PC-9 (cell line): Measurements from ENCODE around the gene SLC38A7. TPM values are rescaled to one million over a fixed set of nuclear protein-coding genes. Genes with fewer than 3 reads are reported as not detected.

Experiments used
- BruUV-seq: library from RNA; stranded (reverse); fragments of 400-500 nt; replicated peaks from 2 replicates; lab custom pipeline; 2021; lab: Mats Ljungman, UMichigan
- CTCF ChIA-PET: fragments of 300-600 bp; sonication (Branson Sonifier 250); formaldehyde crosslinking; loops from one replicate; lab custom pipeline; 2022; ENCODE audit warnings: antibody characterized with exemption; lab: Charles Lee
- POLR2A ChIA-PET: fragments of 300-600 bp; sonication (Branson Sonifier 250); formaldehyde crosslinking; loops from one replicate; lab custom pipeline; 2022; ENCODE audit warnings: antibody characterized with exemption; ENCODE audit not compliant: unreplicated experiment; lab: Charles Lee
- DNase-seq, 2 experiments: peaks; one replicate each; pipeline versions ENCODE4 v3.0.0 to v3.0.0-alpha.2; 2015 to 2022; ENCODE audit warnings: mixed read lengths in 1 of 2
- H2AFZ ChIP-seq: fragments of 200-600 bp; sonication (generic); 2 replicates; pipeline ENCODE4 v1.8.1; 2017; ENCODE audit warnings: antibody characterized with exemption
- H3F3A ChIP-seq: fragments of 200-600 bp; sonication (generic); 2 replicates; pipeline ENCODE4 v1.8.1; 2017; ENCODE audit warnings: antibody characterized with exemption, mild to moderate bottlenecking, low read depth; ENCODE audit not compliant: insufficient read depth
- H3K27ac ChIP-seq: fragments of 200-600 bp; sonication (generic); 2 replicates; pipeline ENCODE4 v1.6.1; 2016; ENCODE audit warnings: mixed run types
- H3K27me3 ChIP-seq: fragments of 200-600 bp; sonication (generic); 2 replicates; pipeline ENCODE4 v1.6.1; 2016; ENCODE audit warnings: low read depth, mixed run types; ENCODE audit not compliant: insufficient read depth
- H3K36me3 ChIP-seq: fragments of 200-600 bp; sonication (generic); 2 replicates; pipeline ENCODE4 v1.6.1; 2016; ENCODE audit warnings: low read depth, mixed run types
- H3K4me1 ChIP-seq: fragments of 200-600 bp; sonication (generic); replicated peaks from 2 replicates; pipeline ENCODE4 v1.6.1; 2016; ENCODE audit warnings: mixed run types; ENCODE audit not compliant: insufficient read depth
- H3K4me2 ChIP-seq: fragments of 200-600 bp; sonication (generic); 2 replicates; pipeline ENCODE4 v1.6.1; 2017; ENCODE audit warnings: mixed run types
- H3K4me3 ChIP-seq: fragments of 200-600 bp; sonication (generic); 2 replicates; pipeline ENCODE4 v1.6.1; 2016; ENCODE audit warnings: mixed run types
- H3K79me2 ChIP-seq: fragments of 200-600 bp; sonication (generic); 2 replicates; pipeline ENCODE4 v1.6.1; 2017; ENCODE audit warnings: low read depth, mixed run types
- H3K9me2 ChIP-seq: fragments of 200-600 bp; sonication (generic); 2 replicates; pipeline ENCODE4 v1.8.1; 2017; ENCODE audit warnings: mild to moderate bottlenecking; ENCODE audit not compliant: insufficient read depth
- H3K9me3 ChIP-seq: fragments of 200-600 bp; sonication (generic); 2 replicates; pipeline ENCODE4 v1.8.1; 2016; ENCODE audit warnings: low read depth; ENCODE audit not compliant: insufficient read depth
- H4K20me1 ChIP-seq: fragments of 200-600 bp; sonication (generic); 2 replicates; pipeline ENCODE4 v1.8.1; 2017; ENCODE audit not compliant: insufficient read depth
- CTCF ChIP-seq: fragments of 200-600 bp; sonication (generic); conservative IDR thresholded peaks from 2 replicates; pipeline ENCODE4 v1.6.1; 2017; ENCODE audit warnings: mixed run types, antibody characterized with exemption, mild to moderate bottlenecking, moderate library complexity
- EZH2 ChIP-seq: fragments of 200-600 bp; sonication (generic); IDR thresholded peaks from 2 replicates; pipeline ENCODE4 v1.8.0; 2017; ENCODE audit warnings: antibody characterized with exemption, low read depth
- intact Hi-C: fragments of 100-400 bp; cut with micrococcal nuclease; formaldehyde crosslinking; loops from one replicate; pipeline ENCODE4 v1.10.0; 2022; ENCODE audit not compliant: unreplicated experiment
- total RNA-seq: library from RNA; stranded (reverse); gene quantifications from 2 replicates; pipeline ENCODE4 v1.2.3, GENCODE V29; 2021

Gene SLC38A7
- total RNA-seq, 1 experiment from 2014 or later, result 18.6 TPM

DNA sequence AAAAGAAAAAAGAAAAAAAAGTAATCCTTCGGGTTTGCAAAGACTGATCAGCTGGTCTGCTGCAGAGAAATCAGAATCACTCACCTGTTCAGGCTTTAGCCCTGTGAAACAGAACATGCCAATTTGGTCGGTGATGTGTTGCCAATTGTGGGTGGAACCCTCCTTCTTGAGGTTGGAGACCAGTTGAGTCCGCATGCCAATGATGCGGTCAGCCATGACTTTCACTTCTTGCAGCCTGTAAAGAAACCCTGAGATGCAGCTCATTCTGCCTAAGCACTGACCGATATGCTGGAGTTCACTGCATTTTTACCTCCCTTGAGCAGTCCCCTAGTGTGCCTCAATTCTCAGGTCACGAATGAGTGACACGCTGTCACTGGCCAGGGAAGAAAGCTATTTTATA is 24.8 kb upstream of the SLC38A7 start:
- intact Hi-C loops, result no loop called here
- ChIA-PET CTCF (no interaction called here), POLR2A (no interaction called here)
- Histone ChIP-seq H3K9me3 (no peaks in the 10 kb centered on the region), H3K4me3 (no peak overlapping the region), H3K27ac (no peak overlapping the region), H3F3A (peaks cover 5% of the 10 kb centered on the region; the same call in 1 of the 2 replicates), H3K79me2 (no peaks in the 10 kb centered on the region), H2AFZ (no peak overlapping the region), H4K20me1 (no peaks in the 10 kb centered on the region), H3K4me1 (no peaks in the 10 kb centered on the region), H3K4me2 (no peak overlapping the region), H3K36me3 (peaks cover 28% of the 10 kb centered on the region), H3K9me2 (no peaks in the 10 kb centered on the region), H3K27me3 (no peaks in the 10 kb centered on the region)
- no peak for DNase-seq
- TF ChIP-seq CTCF (no peak), EZH2 (no peak)
- BruUV-seq, result no TSS peak

DNA sequence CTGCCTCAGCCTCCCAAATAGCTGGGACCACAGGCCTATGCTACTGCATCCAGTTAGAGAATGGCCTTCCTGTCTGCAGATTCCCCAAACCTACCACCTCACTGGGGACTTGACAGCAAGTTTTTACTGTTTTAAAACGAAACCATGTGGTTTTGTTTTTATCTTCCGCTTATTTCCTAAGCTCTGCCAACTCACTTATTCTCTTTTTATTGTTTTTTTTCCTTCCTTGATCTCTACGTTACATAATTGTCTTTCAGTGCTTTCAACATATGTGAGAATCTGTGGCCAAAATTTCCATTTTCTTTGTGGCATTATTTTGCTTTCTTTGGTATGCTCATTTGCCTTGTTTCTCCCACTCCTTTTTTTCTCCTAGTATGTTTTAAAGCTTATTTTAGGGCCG is 14.6 kb upstream of the SLC38A7 start:
- H3K27me3 ChIP-seq, result no peaks in the 10 kb centered on the region
- no peaks in the 10 kb centered on the region for H3K79me2 ChIP-seq
- H3K4me3 ChIP-seq, result no peak overlapping the region
- TF ChIP-seq CTCF (no peak), EZH2 (no peak)
- no peak for DNase-seq
- peaks cover 3% of the 10 kb centered on the region; the same call in 1 of the 2 replicates for H3F3A ChIP-seq
- no peak overlapping the region for H3K27ac ChIP-seq
- no TSS peak for BruUV-seq
- no peaks in the 10 kb centered on the region for H3K4me1 ChIP-seq
- POLR2A ChIA-PET, result no interaction called here
- intact Hi-C loops, result no loop called here
- CTCF ChIA-PET, result no interaction called here
- no peak overlapping the region for H2AFZ ChIP-seq
- H4K20me1 ChIP-seq, result no peaks in the 10 kb centered on the region
- no peak overlapping the region for H3K4me2 ChIP-seq
- H3K9me3 ChIP-seq, result no peaks in the 10 kb centered on the region
- no peaks in the 10 kb centered on the region for H3K36me3 ChIP-seq
- no peaks in the 10 kb centered on the region for H3K9me2 ChIP-seq

GRCh38 chr16:58695368-58695767 is 10.8 kb upstream of the SLC38A7 start:
- Histone ChIP-seq H3K79me2 (no peaks in the 10 kb centered on the region), H3K36me3 (no peaks in the 10 kb centered on the region), H3K27ac (no peak overlapping the region), H3K4me2 (no peak overlapping the region), H2AFZ (no peak overlapping the region), H3K4me3 (no peak overlapping the region), H3K27me3 (no peaks in the 10 kb centered on the region), H3K9me2 (no peaks in the 10 kb centered on the region), H3F3A (no peaks in the 10 kb centered on the region), H4K20me1 (no peaks in the 10 kb centered on the region), H3K9me3 (no peaks in the 10 kb centered on the region), H3K4me1 (no peaks in the 10 kb centered on the region)
- BruUV-seq, result no TSS peak
- POLR2A ChIA-PET, result no interaction called here
- CTCF ChIA-PET, result no interaction called here
- no peak for DNase-seq
- intact Hi-C loops, result no loop called here
- no peak for TF ChIP-seq CTCF
